Measurements from ENCODE around the gene TRIM7.

TRIM7 gene

GRCh38 chr5:181204113-181204825 lies 727 bp downstream of the TRIM7 start:
- peak overlapping the region; percentile 85 for H3K4me3 Mint-ChIP-seq
- H3K4me1 Mint-ChIP-seq = peaks cover 32% of the 10 kb centered on the region
- H3K27me3 Mint-ChIP-seq (ENCODE audit: low read depth, poor library complexity) = peaks cover 92% of the 10 kb centered on the region
- peak; percentile 39 for DNase-seq
- no peaks in the 10 kb centered on the region for H3K36me3 Mint-ChIP-seq (ENCODE audit: low read depth)
- no peak for TF ChIP-seq CTCF (IDR thresholded peaks at IDR 0.05)
- H3K9me3 Mint-ChIP-seq = peaks cover 20% of the 10 kb centered on the region
- H3K27ac Mint-ChIP-seq = no peak overlapping the region

DNA sequence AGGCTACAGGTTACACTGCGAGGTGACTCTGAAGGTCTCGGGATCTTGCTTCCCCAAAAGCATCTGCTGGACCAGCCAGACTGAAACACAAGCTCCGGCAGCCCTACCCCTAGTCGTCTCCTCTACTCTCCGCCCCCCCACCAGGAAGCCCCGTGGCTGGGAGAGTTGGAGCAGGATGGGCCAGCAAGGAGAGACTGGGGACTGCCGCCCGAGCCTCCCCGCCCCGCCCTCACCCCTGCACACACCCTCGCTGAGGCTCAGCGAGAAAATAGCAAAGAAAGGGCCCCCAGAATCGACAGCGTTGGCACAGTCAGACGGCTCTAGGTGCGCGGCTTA lies 1.3 kb downstream of the TRIM7 start:
- Mint-ChIP-seq H3K27me3 (ENCODE audit: low read depth, poor library complexity) (peaks cover 93% of the 10 kb centered on the region), H3K4me3 (peak overlapping the region; percentile 85), H3K4me1 (peaks cover 37% of the 10 kb centered on the region), H3K27ac (no peak overlapping the region), H3K36me3 (ENCODE audit: low read depth) (no peaks in the 10 kb centered on the region), H3K9me3 (peaks cover 20% of the 10 kb centered on the region)
- peak; percentile 40 for DNase-seq
- TF ChIP-seq CTCF (IDR thresholded peaks at IDR 0.05) = no peak

DNA sequence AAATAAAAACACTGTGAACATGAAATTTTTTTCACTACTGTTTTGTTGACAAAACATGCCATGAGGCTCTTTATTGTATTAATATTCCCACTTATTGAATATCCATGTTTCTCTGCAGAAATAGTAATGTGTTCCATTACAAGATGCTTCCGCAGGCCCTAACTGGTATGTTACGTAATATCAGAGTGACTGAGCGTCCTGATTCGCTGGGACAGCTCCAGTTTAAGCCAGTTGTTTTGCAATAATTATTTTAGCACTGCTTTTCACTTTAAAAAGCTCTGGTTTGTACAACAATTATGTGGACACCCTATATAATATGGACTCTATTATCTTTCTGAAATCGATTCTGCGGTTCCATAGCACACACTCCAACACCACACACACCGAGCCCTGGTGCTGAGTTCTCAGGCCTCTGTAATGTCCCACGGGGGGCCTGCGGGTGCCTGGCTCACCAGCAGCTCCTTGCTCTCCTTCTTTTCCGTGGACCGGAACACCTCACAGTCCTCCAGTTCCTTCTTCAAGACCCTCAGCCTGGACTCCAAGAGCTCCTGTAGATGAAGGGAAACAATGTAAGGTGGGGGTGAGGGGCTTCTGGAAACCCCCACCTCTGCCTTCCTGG lies 1.8 kb downstream of the TRIM7 start:
- Mint-ChIP-seq H3K4me1 (peaks cover 42% of the 10 kb centered on the region), H3K27me3 (ENCODE audit: low read depth, poor library complexity) (peaks cover 95% of the 10 kb centered on the region), H3K4me3 (peak overlapping the region; percentile 85), H3K9me3 (peaks cover 16% of the 10 kb centered on the region), H3K36me3 (ENCODE audit: low read depth) (no peaks in the 10 kb centered on the region), H3K27ac (no peak overlapping the region)
- no peak for DNase-seq
- no peak for TF ChIP-seq CTCF (IDR thresholded peaks at IDR 0.05)

- DNase-seq = no peak
- Mint-ChIP-seq H3K9me3 (no peaks in the 10 kb centered on the region), H3K4me3 (no peak overlapping the region), H3K27ac (no peak overlapping the region), H3K36me3 (ENCODE audit: low read depth) (no peaks in the 10 kb centered on the region), H3K27me3 (ENCODE audit: low read depth, poor library complexity) (peaks cover 83% of the 10 kb centered on the region), H3K4me1 (peaks cover 43% of the 10 kb centered on the region)
- no peak for TF ChIP-seq CTCF (IDR thresholded peaks at IDR 0.05)
These were observed 4.2 kb downstream of the TRIM7 start for GRCh38 chr5:181200816-181201215.

GRCh38 chr5:181199881-181200638 lies 4.9 kb downstream of the TRIM7 start:
- TF ChIP-seq CTCF (IDR thresholded peaks at IDR 0.05) = no peak
- H3K27me3 Mint-ChIP-seq (ENCODE audit: low read depth, poor library complexity) = peaks cover 79% of the 10 kb centered on the region
- H3K27ac Mint-ChIP-seq = no peak overlapping the region
- no peak for DNase-seq
- H3K36me3 Mint-ChIP-seq (ENCODE audit: low read depth) = no peaks in the 10 kb centered on the region
- no peaks in the 10 kb centered on the region for H3K9me3 Mint-ChIP-seq
- H3K4me3 Mint-ChIP-seq = no peak overlapping the region
- peaks cover 37% of the 10 kb centered on the region for H3K4me1 Mint-ChIP-seq

All from nephron progenitor cell (in vitro differentiated cells).